Middle frontal gyrus (tissue), 1 donor: ENCODE results near the gene DUSP2.

Experiments
- DNase-seq: peaks from one replicate; pipeline ENCODE4 v3.0.0-alpha.2; 2015; ENCODE audit warnings: low spot score; ENCODE audit errors: extremely low spot score

The DUSP2 gene

GRCh38 chr2:96114903-96115581 lies 30.2 kb downstream of the DUSP2 start:
- no peak for DNase-seq

DNA sequence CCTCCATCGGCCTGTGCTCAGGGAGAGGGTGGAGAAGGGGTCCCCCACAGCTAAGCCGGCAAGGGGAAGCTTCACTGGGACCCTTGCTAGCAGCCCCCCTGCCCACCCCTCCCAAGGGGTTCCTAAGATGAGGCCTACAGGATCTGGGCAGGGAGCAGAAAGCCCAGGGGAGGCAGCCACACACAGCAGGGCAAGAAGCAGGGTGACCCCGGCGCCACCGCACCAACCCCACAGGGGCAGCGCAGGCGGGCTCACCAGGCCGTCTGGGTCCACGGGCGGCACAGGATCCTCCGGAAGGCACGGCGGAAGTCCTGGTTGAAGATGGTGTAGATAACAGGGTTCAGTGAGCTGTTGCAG lies 30.7 kb downstream of the DUSP2 start:
- DNase-seq, result no peak

GRCh38 chr2:96113951-96114350 lies 31.3 kb downstream of the DUSP2 start:
- DNase-seq, result no peak

GRCh38 chr2:96113367-96113677 lies 31.9 kb downstream of the DUSP2 start:
- no peak for DNase-seq

DNA sequence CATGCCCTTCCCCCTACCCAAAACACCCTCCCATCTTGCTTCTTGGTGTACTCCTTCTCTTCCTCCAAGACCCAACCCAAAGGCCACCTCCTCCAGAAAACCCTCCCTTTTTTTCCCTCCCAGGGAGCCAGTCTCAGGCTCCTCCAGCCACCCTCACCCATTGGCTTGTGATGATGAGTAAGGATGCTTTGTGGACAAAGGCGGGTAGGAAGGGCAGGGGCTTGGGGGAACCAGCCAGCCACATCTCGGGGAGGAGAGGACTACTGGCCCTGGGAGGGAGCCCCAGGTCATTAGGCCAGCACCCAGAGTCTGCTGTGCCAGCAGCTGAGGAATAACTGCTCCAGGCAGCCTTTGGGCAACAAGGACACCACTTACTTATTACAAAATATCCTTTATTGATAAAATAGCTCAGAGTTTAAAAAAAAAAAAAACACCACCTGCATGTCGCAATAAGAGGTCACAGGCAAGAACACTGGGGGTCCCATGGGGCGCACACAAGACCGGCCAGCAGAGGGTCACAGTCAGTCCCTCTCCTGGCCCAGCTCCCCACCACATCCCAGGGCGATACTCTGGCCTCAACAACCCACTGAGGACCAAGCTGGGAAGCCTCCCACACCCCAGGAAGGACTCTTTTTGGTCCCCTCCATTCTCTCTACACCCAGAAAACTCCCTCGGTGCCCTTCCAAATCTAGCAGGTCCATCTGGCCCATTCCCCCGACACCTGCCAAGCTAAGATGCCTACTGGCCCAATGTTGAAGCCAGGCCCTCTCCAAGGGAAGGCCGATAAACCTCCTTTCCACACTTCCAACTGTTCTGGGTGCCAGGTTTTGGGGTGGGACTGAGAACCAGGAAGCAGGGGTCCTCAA lies 32.5 kb downstream of the DUSP2 start:
- no peak for DNase-seq

GRCh38 chr2:96111823-96112500 lies 33.3 kb downstream of the DUSP2 start:
- DNase-seq, result no peak

DNA sequence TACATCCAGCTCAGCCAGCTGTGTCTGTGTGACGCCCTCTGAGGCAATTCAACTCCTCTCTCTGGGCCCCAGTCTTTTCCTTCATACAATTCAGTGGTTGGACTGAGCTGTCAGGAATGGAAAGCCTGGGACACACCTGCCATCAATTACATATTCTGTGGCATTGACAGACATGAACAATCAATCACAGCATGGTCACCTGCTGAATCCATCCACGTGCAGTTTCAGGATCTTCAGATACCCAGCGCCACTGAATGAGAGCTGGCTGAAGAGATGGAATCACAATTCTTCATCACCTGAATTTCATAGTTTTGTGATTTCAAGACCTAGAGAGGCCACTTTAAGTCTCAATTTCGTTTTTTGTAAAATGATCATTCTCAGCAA lies 34.0 kb downstream of the DUSP2 start:
- DNase-seq, result no peak

- DNase-seq, result no peak
These were observed 34.5 kb downstream of the DUSP2 start for GRCh38 chr2:96110621-96111256.

DNA sequence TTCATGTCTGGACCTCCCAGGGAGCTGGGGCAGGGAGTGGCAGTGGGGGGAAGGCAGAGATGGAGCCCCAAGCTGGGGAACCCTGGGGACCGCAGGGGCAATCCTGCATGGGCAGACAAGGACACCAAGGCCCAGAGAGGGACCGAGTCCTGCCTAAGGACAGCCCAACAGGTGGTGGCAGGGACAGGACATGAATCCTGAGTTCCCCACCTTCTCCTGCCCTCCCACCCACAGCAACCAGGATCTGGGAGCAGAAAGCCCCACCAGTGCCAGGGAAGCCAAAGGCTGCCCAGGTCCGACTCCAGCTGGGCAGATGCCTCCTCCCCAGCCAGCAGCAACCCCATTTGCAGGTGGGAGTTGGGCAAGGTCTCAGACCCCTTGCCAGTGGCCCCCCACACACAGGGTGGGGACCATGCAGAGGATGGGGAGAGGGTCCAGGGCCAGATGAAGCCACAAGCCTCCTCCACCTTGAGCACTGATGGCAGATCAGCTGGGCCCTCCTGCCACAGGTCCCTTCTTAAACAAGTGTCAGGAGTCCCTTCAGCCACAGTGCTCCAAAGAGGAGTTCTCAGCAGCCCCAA lies 35.2 kb downstream of the DUSP2 start:
- no peak for DNase-seq

DNA sequence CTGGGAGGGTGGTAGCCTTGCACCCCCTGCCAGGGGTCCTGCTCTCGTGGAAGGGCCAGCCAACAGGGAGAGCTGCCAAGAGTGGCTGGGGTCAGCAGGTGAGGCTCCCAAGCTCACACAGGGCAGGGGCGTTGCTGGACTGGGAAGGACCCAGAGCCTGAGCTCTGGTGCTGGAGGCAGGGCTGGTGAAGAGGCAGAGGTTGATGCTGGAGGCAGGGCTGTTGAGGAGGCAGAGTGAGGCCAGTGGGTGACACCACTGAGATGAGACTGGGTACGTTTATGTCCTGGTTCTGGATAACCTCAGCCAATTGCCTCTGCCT lies 35.9 kb downstream of the DUSP2 start:
- DNase-seq, result no peak

DNA sequence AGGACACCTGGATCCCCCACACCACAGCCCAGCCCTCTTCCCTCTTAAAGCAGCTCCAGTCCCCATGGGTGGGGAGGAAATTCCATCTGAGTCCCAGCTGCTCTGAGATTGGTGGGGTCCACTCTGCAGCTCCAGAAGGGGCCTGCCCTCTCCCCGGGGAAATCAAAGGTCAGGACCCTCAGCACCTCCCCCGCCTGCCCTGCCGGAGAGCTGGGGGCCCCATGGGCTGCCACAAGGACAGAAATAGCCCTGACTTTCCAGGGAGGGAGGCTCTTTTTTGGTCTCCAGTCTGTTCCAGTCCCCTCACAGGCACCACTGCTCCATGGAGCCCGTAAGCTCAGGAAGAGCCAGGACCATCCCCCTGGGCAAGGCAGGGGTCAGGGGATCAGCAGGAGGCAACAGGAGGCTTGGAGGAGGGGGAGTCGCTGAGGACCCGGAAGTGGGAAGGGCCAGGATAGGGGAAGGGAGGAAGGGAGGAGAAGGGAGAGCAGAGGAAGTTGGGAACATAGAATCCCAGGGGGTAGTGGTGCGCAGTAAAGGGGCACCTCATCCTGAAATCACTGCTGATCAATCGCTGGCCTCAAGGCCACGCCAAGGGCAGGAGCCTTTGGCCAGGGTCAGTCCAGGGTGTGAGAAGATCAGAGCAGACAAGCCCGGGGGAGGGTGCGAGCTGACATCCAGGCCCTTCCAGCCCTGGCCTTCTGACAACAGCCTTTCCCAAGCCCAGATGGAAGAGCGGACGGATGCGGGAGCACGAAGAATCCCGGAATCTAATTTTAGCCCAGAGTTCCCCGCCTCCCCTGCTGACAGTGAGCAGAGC lies 36.5 kb downstream of the DUSP2 start:
- DNase-seq, result no peak

- DNase-seq, result no peak
These were observed 37.1 kb downstream of the DUSP2 start for GRCh38 chr2:96108151-96108540.

DNA sequence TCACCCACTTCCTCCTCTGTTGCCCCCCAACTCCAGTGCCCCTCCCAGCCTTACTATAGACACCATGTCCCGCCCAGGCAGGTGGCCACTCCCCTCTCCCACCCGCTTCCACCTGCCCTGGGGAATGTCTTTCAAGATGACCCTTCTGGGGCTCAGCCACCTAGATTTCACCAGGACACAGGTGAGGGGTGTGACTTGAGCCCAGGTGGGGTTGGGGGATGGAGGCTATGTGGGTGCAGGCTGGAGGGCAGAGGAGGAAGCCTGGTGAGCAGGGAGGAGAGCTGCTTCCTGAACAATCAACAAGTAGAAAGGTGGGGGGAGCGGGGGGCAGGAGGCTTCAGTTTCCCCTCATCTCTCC lies 37.6 kb downstream of the DUSP2 start:
- no peak for DNase-seq

DNA sequence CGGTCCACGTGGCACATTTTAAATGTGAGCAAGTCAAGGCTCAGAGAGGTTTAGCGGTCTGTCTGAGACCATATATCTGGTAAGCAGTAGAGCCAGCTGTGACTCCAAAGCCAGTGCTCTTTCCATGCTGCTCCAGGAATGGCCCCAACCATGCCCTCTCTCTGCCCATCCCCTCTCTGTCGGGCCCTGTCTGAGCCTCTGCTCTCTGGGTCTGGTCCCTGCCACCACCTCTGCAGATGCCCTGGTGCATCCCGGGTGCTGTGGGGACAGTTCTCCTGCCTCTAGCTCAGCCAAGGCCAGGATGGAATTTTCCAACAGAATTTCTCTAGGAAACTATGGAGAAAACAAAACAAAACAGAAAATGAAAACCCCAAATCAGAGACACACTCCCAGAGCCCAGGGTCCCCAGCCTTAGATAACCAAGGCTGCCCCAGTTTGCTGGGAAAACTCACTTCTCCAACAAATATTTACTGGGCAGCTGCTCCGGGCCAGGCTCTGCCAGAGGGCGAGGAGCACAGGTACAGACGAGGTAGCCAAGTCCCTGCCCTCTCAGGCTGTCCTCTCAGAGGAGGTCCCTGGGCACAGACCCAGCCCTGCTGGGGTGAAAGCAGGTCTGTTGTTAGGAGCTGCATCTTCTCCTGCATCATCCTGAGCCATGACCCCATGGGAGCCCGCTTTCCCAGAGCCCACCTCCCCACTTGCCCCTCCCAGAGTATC lies 38.1 kb downstream of the DUSP2 start:
- no peak for DNase-seq

- DNase-seq, result no peak
These were observed 39.1 kb downstream of the DUSP2 start for GRCh38 chr2:96105994-96106715.

DNA sequence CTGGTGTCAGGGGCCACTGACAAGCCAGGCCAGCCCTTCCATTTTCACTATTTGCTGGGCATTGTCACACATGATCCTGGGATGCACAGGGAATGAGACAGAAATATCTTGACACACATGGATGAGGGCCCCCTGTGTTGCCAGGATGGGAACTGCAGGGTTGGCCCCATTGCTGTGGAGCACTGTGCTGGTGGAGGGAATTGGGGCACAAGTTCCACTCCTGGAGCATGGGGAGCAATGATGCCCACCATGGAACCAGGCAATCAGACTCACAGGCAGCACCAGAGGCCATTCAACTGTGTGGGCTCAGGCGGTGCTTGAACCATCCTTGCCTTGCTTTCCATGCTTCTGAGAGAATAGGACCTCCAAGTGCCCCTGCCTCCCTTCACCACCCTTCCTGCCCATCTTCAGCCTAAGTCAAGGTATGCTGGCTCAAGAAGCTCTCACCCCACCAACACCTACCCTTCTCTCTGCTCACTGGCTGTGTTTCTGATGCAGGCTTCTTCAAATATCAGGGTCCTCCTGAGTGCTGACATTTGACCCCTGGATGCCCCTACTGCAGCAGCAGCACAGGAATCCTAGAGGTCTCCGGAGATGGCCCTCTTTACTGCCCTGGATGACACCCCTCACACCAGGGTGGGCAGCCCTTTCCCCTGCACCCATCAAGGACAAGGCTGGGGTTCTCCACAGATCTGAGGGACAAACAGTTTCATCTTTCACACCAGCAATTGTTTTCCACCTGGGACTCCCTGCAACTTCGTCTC lies 39.9 kb downstream of the DUSP2 start:
- no peak for DNase-seq

DNA sequence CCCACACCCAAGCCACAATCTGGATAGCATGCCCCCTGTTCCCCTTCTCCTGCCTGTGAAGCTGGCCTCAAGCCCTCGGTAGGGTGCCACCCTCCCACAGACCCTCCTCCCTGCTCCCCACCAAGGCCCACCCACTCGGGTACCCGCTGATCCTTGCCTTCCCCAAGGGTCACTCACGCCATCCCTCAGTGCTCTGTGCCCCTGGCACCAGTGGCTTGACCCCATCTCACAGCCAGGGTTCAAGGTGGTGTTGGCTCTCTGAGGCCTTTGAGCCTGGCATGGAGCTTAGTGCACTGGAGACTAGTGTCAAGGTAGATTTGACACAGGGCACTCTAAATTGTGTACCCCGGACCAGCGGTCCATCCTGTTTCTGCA lies 40.8 kb downstream of the DUSP2 start:
- DNase-seq, result no peak

DNA sequence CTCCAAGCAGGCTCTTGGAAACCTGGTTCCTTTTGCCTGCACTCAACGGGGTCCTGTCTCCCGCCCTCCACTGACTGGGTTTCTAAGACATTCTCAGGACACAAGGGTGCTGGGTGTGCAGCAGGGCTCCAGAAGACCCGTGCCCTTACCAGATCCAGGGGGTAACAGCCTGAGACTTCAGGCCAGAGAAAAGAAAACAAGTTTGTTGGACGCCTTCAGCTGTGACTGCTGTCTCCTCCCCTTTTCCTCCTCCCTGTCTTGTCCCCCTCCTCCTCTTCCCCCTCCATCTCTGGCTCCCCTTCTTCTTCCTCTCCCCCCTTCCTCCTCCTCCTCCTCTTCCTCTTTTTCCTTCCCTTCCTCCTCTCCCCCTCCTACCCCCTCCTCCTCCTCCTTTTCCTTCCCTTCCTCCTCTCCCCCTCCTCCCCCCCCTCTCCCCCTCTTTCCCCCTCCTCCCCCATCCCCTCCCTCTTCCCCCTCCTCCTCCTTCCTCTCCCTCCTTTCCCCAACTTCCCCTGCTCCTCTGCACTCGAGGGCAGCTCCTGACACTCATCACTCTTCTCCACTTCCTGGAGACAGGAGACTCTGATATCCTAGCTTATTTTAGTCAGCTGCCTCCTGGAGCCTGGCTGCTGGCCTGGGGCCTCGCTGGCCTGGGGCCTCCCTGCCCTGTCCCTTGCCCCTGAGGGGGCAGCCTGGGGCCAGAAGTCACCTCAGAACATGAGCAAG lies 41.3 kb downstream of the DUSP2 start:
- no peak for DNase-seq
